ENCODE measurements around the gene TNFAIP8. TPM values are rescaled to one million over a fixed set of nuclear protein-coding genes. Genes with fewer than 3 reads are reported as not detected.
A peak's percentile ranks its signal among the peaks of the same experiment; 100 is the strongest.

TNFAIP8 gene
- total and polyA plus RNA-seq, 10 of the 15 experiments (the other 5 are each of a cell fraction or from before 2014, with no cell fraction given) = 124 to 324 (median 177) TPM

GRCh38 chr5:119389288-119390030 is 33.6 kb downstream of the TNFAIP8 start:
- ChIA-PET SMC1A (ENCODE audit: uncharacterized antibody, unreplicated experiment) (interaction anchor here (0.9 to 26.7 kb wide), 14 partner anchors 9 to 74 kb away, joined by 3 to 583 read pairs (median 5); partner anchors contain the start of gene TNFAIP8), CTCF (interaction anchor here (0.7 to 5.5 kb wide), 6 partner anchors 17 to 74 kb away, joined by 3 to 49 read pairs (median 4); no protein-coding TSS in a partner anchor), POLR2A (interaction anchor here (0.6 to 1.9 kb wide), 12 partner anchors 10 to 401 kb away, joined by 3 to 9 read pairs (median 4); partner anchors contain the start of gene DTWD2), RAD21 (ENCODE audit: unreplicated experiment) (interaction anchor here (0.7 to 2.0 kb wide), 13 partner anchors 9 to 111 kb away, joined by 3 to 12 read pairs (median 4); no protein-coding TSS in a partner anchor)
- H3K27me3 ChIP-seq (replicated peaks in 1 of 2; ENCODE audit: control insufficient read depth in 2 of 2, insufficient read depth in 2 of 2, low read length in 1 of 2) = no peaks in the 10 kb centered on the region
- peaks cover 6 to 25% of the 10 kb centered on the region in 2 experiments for H3K36me3 ChIP-seq (ENCODE audit: control insufficient read depth in 2 of 2, insufficient read depth in 2 of 2, low read length in 1 of 2)
- no peak overlapping the region for H2AFZ ChIP-seq (ENCODE audit: control insufficient read depth, low read depth, low read length)
- intact Hi-C loops (cut with micrococcal nuclease; ENCODE audit: unreplicated experiment) (no loop called here), in situ Hi-C loops (cut with MboI) (no loop called here)
- FAIRE-seq (no peak), DNase-seq (ENCODE audit: low read depth, low spot score) (no peak), ATAC-seq (peak; percentile 42)
- H3K79me2 ChIP-seq (ENCODE audit: control insufficient read depth, insufficient read depth, low read length) = peaks cover 99% of the 10 kb centered on the region
- H3K4me1 ChIP-seq (ENCODE audit: control insufficient read depth, insufficient read depth, low read length) = peaks cover 61% of the 10 kb centered on the region
- H3K4me2 ChIP-seq (ENCODE audit: control insufficient read depth, insufficient read depth) = peak overlapping the region; percentile 77
- TSS peak; percentile 29 for BruUV-seq (replicated peaks)
- WGBS (ENCODE audit: insufficient coverage, insufficient replicate concordance, low lambda C conversion rate, missing lambda C conversion rate) = 30% methylated on average over 3 of the region's 3 CpGs
- peak overlapping the region; percentile 48; the same call in 1 of the 2 replicates for H3K4me3 ChIP-seq
- TF ChIP-seq CHD1 (IDR thresholded peaks at IDR 0.05; ENCODE audit: low read depth, low read length) = no peak
- TF ChIP-seq FOXK2 (IDR thresholded peaks at IDR 0.05) = no peak
- TF ChIP-seq RBBP5 (conservative IDR thresholded peaks at IDR 0.05) = no peak
- TF ChIP-seq ZNF24 (IDR thresholded peaks at IDR 0.05) = no peak
- TF ChIP-seq PAX8 (IDR thresholded peaks at IDR 0.05) = no peak
- TF ChIP-seq CTCF (IDR thresholded peaks at IDR 0.05 in 2 of 3, conservative IDR thresholded peaks at IDR 0.05 in 1 of 3; ENCODE audit: control insufficient read depth in 2 of 3, extremely low read depth in 1 of 3, insufficient read depth in 1 of 3, low read depth in 3 of 3, low read length in 3 of 3) = no peak
- TF ChIP-seq EP300 (IDR thresholded peaks at IDR 0.05; ENCODE audit: borderline replicate concordance in 1 of 2, control insufficient read depth in 1 of 2, low read depth in 2 of 2, low read length in 2 of 2) = no peak
- TF ChIP-seq IKZF2 (IDR thresholded peaks at IDR 0.05) = 0 out of 4 replicates have a peak, but pooled peaks have one; percentile 9 to 13
- no peak for TF ChIP-seq IKZF1 (conservative IDR thresholded peaks at IDR 0.05)
- H3K9ac ChIP-seq (ENCODE audit: control insufficient read depth, insufficient read depth, low read length) = peak overlapping the region; percentile 13; the same call in 1 of the 2 replicates
- H3K27ac ChIP-seq (ENCODE audit: control insufficient read depth, insufficient read depth) = peak overlapping the region; percentile 29
- H3K9me3 ChIP-seq (replicated peaks; ENCODE audit: control insufficient read depth, insufficient read depth, low read length) = no peaks in the 10 kb centered on the region
- H4K20me1 ChIP-seq (ENCODE audit: control insufficient read depth, insufficient read depth) = peaks cover 6% of the 10 kb centered on the region; the same call in 1 of the 2 replicates

Data from GM12878 (cell line).